Left colon (tissue), 2 donors: ENCODE measurements around the gene FAM181B. TPM values are rescaled to one million over a fixed set of nuclear protein-coding genes. Genes with fewer than 3 reads are reported as not detected.

Experiments used
- ATAC-seq: fragments of 200-7000 bp; cut with Tn5 transposase; one replicate; pipeline ENCODE4 v1.9.1; 2020; ENCODE audit warnings: mild to moderate bottlenecking, moderate library complexity
- DNase-seq, 2 donors: peaks; one replicate each; pipeline ENCODE4 v3.0.0-alpha.2; 2020
- intact Hi-C, 2 donors: fragments of 100-400 bp; cut with DNase I in 1 of 2; cut with micrococcal nuclease in 1 of 2; formaldehyde crosslinking; loops; one replicate each; pipeline versions ENCODE4 v1.11.2 to v1.14.0; 2022; cut with DNase I, micrococcal nuclease
- total RNA-seq, 2 donors: library from RNA; stranded (reverse); fragmentation: NEBNext Ultra II Directional; extraction: Animal tissue kit (Norgen Biotek cat#: 25700); gene quantifications; one replicate each; pipeline ENCODE4 v1.2.1, GENCODE V29; 2021
- donor health status: DM: no; HTN: no; CAD: no.
- donor health status: DM: yes; HTN: yes; CAD: no.

Gene FAM181B
- total RNA-seq, 2 donors from 2014 or later: 0.27 to 0.61 TPM

DNA sequence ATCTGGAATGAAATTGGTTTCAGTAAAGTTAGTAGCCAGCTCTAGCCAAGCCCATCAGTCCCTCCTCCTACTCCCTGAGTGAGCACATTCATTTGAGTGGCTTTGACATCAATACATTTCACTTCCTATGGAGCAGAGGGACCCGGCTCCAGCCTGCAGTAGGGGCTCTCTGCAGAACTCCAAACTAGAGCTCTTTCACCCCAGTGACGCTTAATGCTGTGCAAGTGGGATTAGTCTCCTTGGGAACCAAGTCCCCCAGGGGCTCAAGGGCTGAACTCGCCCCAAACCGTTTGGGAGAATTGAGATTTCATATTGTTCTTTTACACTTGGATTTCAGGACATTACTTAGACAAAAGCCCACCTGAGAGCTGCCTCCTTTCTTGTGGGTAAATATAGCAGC is 4.4 kb upstream of the FAM181B start:
- intact Hi-C loops: no loop called here
- no peak for DNase-seq
- ATAC-seq: no peak

DNA sequence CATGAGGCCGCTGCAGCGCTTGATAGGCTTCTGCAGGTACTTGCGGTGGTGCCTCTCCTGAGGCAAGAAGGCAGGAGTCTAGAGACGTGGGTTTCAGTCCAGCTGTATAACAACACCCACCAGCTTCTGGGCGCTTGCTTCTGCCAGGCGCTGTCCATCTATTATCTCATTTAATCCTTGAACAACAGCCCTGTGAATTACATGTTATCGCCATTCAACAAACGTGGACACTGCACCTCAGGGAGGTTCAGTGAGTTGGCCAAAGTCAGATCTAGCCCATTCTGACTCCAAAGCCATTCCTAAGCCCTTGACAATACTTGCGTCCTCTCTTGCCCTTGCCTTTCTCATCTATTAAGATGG is 436 bp upstream of the FAM181B start:
- intact Hi-C loops: no loop called here
- ATAC-seq (no peak), DNase-seq (no peak)

DNA sequence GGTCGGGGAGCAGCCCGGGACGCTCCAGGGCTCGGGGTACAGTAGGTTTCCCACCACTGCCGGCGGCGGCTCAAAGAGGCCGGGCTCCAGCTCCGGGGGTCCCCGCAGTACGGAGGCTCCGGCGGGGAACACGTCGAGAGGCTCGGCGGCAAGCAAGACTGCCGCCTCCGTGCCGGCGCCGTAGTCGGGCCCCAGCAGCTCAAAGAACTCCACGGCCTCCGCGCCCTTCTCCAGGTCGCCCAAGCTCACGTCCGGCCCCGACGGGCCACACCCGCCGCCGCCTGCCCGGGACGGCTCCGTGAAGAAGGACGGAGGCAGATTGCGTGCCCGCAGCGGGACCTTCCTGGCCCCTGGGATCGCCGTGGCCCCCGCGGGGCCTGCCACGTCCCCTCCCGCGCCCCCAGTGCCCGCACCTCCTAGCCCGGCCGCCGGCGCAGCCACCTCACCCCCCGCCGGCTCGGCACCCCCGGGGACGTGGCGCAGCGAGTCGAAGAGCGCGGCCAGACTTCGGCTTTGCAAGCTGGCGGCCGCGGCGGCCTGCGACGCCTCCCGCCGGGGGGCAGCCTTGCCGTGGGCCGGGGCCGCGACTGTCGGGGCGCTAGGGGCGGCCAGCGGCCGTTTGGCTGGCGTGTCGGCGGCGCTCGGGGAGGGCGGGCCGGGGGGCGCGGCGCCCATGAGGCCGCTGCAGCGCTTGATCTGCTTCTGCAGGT is 775 bp downstream of the FAM181B start:
- peak in 1 of 2 donors; percentile 21 for DNase-seq
- intact Hi-C loops: no loop called here
- ATAC-seq: peak; percentile 64

DNA sequence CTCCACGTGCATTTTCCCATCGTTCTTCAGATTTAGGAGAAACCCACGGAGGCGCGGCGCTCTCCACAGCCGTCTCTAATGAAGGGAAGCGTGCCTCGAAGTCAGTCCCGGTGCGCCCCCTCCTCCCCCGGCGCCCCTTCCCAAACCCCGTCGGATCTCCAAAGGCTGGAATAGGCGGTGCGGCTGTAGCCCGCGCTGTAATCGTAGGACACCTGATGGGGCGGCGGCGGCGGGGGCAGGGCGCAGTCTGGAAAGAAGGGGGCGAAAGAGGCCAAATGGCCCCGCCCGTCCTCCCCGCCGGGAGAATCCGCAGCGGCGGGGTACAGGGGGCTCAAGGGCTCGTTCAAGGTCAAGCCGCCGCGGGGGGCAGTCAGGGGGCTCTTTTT is 1.3 kb downstream of the FAM181B start:
- no peak for DNase-seq
- intact Hi-C loops: no loop called here
- ATAC-seq: no peak

DNA sequence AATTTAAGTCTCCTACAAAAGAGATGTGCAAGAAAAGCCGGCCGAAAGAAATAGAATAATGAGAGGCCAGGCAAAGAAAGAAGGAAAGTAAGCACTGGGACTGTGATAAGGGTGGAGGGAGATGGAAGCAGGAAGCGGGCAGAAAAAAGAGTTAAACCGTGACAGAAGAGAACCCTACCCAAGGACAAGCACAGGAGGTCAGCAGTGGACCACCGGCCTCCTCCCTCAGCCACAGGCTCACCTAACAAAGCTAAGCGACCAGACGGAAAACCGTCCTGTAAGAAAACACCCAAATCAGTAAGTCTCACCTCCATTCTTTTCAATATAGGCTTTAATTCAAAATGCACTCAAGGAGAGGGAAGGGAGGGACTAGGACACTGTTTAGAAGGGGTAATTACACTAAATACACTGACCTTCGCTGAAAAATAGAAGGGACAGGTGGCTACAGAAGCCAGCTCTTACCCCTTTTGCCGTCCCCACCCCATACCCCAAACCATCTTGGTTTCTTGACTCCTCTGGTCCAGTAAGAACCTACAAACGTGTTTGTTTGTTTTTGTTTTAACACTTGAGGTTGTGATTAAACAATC is 1.9 kb downstream of the FAM181B start:
- intact Hi-C loops: no loop called here
- no peak for DNase-seq
- ATAC-seq: no peak

DNA sequence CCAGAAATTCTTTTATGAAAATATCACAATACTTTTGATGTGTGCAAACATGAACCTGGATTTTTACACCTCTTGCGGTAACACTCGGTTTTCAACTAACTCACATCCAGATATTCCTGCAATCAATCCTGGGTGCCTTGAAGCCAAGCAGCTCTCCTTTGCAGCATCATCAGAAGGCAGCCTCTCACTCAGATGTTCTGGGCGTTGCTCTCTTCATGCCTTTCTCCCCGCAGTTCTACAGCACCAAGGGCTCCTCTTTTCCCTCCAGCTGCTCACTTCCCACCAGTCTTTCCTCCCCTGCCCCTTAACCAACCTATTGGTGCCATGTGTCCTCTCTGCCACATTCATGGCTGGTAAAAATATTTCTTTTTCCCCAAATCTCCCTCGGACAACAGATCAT is 2.9 kb downstream of the FAM181B start:
- intact Hi-C loops: no loop called here

DNA sequence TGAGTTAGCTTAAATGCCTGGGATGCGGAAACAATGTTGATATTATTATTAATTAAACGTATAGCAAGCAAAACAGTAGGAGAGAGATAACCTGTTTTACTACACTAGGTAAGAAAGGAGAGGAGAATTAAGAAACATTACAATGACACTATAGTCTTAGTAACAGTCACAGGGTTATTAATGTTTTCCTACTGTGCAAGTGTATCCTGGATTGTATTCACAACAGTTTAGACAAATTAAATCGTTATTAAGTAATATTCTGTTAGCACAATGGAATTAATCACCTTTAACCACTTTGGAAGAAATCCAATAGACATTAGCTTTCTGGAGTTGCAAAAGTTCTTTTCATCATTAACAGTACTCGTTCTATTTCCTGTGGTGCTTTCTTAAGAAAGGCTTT is 3.4 kb downstream of the FAM181B start:
- no peak for ATAC-seq

More for the DNA sequence above, 2.9 kb downstream of the FAM181B start:
- ATAC-seq (no peak), DNase-seq (no peak)

DNA sequence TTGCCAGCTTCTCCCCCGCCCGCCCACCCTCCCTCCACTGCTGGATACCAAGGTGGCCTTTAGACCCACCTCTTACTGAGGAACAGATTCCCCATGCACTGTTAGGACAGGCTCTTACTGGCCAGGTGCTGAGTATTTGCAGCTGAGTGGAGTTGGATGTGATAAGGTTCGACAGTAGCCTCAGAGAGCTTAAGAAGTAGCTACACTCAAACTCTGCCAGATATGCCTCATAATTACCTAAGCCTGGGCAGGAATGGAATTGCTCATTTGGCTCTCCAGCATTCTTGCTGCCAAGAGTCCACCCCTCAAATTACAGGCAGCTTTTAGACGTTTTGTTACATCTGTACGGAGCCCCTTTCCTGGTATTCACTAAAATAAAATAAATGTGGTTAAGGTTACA is 9.6 kb downstream of the FAM181B start:
- no peak for DNase-seq
- ATAC-seq: no peak
- intact Hi-C loops: no loop called here

More for the DNA sequence above, 3.4 kb downstream of the FAM181B start:
- DNase-seq: no peak
- intact Hi-C loops: no loop called here

DNA sequence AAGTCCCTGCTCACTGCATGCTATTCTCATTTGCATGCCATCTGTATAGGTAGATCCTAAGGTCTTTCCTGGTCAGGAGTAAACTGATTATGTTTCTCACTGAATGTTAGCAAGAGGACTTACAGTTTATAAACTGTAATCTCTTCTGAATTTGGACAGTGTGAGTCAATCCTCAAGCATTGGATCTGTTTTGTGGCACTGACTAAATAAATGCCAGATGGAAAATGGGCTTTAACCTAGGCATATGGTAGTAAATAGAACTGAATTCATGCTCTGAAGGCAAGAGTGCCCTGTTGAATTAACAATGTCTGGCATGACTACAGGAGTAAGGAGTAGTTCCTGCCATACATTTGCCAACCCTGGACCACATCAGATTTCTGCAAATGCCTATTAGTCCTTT is 11.4 kb downstream of the FAM181B start:
- no peak for ATAC-seq
- DNase-seq: no peak
- intact Hi-C loops: no loop called here

DNA sequence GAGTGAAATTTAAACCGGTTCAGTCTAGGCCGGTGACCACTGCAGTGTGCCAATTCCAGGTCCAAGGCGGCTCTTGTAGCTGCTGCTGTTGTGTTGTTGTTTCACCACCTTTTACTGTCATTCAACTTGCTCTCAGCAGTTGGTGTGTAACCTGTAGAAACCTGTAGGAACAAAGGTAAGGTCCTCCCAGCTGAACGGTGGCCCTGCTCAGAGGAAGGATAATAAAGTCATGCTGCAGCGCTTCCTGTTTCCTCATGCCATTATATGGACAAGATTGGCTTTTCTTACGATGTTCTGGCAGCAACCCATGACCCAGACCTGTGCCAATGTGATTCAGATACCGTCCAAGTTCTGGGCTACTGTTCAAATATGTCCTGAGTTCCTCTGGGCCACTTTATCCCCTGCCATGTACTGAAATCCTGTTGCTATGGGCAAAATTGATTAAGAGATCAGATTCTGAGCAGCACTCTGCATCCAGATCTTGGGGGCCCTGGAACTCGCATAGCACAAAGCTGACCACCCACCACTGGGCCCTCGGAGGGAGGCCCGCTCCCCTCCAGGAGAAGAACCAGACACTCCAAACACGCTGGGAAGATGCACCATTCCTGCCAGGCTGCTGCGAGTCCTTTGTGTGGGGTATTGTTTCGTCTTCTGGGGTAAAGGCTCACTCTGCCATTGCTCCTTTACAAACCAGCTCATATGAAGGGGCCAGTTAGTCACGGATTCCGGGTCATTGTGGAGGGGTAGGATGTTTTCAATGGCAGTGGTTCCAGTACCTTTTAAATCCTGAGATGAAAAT is 13.2 kb downstream of the FAM181B start:
- DNase-seq: no peak
- ATAC-seq: peak; percentile 91
- intact Hi-C loops: no loop called here

DNA sequence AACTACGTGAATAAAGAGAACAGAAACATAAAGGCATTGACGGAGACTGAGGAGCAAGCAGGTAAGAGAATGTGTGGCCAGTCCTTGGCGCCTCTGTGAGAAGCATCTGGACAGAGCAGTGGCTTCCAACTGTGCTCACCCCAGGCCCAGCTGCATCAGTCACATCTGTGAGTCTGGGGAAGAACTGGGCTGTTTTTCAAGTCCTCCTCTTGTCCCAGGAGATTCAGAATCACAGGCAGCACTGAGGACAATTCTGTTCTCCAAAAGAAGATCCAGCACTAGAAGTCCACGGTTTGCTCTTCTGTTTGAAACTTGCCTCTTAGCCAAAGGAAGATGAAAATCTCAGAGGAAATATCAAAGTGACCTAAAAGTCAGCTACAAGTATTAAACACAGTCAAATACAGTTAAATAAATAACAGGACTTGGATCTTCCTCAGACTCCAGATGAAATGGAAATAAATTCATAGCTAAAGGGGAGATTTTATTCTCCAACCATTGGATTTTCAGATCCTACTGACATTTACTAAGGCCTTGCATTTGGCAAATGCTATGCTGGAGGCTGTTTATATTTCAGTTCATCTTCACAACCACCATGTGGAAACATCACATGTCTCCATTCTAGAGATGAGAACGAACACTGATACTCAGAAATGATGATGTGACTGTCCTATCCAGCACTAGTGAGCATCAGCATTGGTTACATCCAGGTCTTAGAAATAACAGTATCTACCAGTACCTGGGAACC is 14.1 kb downstream of the FAM181B start:
- ATAC-seq (no peak), DNase-seq (no peak)
- intact Hi-C loops: loop anchor here in 1 of 2 donors (10.0 kb wide), 1 partner anchor 145 kb away; no protein-coding TSS in a partner anchor

DNA sequence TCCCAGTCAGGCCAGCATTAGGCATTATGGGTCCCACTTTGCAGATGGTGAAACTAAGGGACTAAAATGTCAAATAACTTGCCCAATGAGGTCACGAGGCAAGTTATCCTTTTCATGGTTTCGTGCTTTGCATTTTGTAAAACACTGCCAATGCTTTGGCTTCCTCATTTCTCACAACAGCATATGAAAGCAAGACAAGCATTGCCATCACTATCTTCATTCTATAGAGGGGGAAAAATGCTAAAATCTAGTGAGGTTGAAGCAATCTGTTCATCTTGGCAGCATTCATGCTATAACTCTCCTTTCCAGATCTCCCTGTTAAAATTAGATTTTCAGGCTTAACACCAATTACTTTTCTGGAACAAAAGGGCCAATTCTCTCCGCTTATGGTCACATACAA is 14.8 kb downstream of the FAM181B start:
- DNase-seq: no peak
- intact Hi-C loops: loop anchor here in 1 of 2 donors (10.0 kb wide), 1 partner anchor 146 kb away; no protein-coding TSS in a partner anchor
- no peak for ATAC-seq

DNA sequence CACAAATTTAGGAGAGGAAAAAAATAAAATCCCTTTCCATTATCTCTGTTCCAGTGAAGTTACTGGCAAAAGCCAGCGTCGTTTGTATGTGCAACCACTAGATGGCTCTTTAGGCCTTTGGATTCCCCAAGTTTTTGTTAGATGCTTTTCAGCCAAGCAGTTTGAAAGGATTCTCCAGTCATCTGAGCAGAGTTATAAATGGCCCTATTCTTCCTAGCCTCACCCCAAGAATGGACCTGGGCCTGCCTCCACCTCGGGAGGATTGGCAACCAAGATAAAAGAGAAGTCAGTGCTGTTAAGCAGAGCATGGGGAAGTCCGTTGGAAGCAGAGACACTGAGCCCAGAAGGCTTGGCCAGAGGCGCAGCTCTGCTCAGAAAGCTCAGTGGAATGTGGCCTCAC is 15.4 kb downstream of the FAM181B start:
- intact Hi-C loops: loop anchor here in 1 of 2 donors (10.0 kb wide), 1 partner anchor 146 kb away; no protein-coding TSS in a partner anchor
- peak in 1 of 2 donors; percentile 16 for DNase-seq
- peak; percentile 61 for ATAC-seq

DNA sequence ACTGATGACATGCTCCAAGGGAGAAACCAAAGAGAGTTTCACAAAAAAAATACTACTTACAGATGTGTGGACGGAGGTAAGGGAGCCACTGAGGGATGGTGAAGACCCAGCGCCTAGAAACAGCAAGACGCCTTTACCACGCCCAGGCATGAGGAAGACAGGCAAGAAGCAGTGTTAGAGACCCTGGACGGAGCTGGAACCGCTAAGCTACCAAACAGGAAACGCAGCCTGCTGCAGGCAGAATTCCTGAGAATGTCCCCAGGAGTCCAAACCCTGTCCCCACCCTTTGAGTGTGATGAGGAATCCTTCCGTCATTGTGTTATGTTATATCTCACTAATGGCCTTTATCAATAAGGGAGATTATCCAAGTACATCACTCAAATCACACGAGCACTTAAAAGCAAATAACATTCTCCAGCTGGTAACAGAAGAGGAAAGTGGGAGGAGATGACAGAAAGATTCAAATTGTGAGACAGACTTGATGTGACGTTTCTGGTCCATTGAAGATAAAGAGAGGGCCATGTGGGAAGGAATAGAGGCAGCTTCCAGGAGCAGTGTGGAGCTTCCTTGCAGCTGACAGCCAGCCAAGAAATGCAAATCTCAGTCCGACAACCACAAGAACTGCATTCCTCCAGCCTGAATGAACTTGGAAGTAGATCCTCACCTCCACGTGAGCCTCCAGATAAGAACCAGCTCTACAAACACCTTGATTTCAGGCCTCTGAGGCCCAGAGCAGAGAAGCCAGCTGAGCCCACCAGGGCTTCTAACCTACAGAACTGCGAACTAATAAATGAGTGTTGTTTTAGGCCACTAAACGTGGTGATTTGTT is 19.1 kb downstream of the FAM181B start:
- intact Hi-C loops: loop anchor here in 1 of 2 donors (10.0 kb wide), 1 partner anchor 150 kb away; no protein-coding TSS in a partner anchor
- ATAC-seq: no peak
- no peak for DNase-seq

DNA sequence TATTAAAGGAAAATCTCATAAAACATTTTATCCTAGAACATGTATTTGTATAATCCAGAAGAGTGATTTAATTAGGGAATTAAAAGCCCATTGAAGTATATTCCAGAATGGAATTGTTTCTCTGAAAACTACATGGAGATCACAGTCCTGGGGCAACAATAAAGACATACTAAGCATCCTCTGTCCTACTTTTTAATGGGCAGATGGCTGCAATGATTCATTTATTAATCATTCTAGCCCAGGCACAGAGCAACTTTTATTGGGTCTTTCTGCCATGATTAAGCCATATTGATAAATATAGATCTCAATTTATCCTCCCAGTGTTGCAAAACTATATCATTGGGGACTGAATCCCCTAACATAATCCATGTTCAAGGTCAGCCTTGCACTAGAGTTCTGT is 22.0 kb downstream of the FAM181B start:
- intact Hi-C loops: loop anchor here in 1 of 2 donors (10.0 kb wide), 1 partner anchor 153 kb away; no protein-coding TSS in a partner anchor
- ATAC-seq (no peak), DNase-seq (no peak)

DNA sequence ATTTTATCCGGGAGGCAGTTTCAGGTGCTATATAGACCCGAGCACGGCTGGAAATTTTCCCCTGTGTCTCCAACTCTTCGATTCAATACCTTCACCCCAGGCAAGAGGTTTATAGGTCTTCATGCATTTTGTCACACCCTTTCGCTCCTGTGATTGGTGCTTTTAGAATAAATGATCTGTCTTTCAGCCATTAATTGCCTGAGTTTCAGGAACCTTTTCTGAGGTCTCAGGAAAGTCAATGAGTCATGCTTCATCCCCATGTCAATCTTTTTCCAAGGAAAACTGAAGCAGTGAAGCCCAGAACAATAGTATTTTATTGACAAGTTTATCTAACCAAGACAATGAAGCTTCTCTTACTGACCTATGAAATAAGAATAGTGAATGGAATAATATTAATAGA is 29.9 kb downstream of the FAM181B start:
- DNase-seq: no peak
- intact Hi-C loops: no loop called here
- ATAC-seq: no peak

DNA sequence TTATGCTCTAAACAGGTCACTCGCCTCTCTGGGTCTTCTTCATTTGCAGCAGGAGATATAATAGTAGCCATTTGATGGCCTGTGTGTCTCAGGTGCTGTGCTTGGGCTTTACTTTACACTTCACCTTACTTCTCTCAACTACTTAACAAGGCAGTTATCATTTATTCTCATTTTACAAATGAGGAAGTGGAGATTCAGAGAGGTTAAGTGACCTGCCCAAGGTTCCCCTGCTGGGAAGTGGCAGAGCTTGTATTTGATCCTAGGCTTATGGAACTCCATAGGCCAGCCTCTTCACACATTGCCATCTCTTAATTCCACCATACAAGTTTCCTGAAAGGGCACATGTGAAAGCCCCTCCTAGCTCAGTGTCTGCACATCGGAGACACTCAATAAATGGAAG is 30.4 kb downstream of the FAM181B start:
- no peak for ATAC-seq
- intact Hi-C loops: no loop called here
- no peak for DNase-seq

DNA sequence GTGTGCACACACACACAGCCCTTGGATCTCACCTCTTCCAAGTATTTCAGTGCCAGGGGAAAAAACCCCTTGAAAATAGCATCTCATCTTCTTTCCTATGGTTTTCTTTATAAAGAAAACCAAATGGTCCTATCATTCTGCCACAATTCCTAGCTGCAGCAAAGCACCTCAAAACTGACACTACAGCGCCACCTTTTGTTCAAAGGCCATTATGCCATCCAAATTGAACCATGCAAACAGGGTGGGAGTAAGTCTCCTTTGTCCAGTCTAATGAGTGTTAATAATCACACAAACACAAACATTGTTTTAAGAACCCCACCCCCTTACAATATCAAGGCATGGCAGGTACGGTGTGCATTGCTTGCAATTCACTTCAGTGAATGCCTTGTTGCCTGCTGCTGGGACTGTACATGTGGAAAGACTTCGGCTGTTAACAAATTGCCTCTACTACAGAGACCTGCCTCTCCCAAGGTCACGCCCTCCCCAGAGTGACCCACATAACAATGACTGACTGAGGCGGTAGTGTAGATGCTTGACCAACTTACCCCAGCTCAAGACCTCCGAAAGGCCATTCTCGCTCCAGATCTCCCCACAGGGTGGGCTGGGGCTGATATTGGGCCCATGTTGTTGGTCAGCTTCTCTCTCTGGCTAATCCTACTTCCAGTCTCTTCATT is 31.7 kb downstream of the FAM181B start:
- no peak for DNase-seq
- intact Hi-C loops: no loop called here
- no peak for ATAC-seq
